GM19193 (cell line): Measurements from ENCODE around the gene EIF1B.

Experiments used
- POLR2A ChIP-seq: IDR thresholded peaks from 4 replicates; pipeline ENCODE4 v1.6.1; 2011; ENCODE audit not compliant: insufficient read depth, insufficient read length; ENCODE audit errors: extremely low read depth

EIF1B gene

DNA sequence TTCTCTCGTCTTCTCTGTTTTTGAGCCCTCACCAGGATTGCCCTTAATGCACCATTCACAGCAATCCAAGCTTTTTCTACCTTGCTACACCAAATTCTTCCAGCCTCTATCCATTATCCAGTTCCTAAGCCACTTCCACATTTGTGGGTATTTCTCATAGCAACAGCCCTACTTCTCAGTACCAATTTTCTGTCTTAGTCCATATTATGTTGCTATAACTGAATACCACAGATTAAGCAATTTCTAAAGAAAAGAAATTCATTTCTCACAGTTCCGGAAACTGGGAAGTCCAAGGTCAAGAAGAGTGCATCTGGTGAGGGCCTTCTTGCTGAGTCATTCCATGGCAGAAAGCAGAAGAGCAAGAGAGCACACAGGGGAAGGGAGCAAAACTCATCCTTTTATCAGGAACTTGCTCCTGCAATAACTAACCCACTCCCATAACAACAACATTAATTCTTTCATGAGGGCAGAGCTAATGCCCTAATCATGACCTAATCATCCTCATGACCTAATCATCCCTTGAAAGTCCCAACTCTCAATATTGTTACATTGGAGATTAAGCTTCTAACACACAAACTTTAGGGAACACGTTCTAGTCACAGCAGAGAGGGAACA is 9.7 kb upstream of the EIF1B start:
- no peak for TF ChIP-seq POLR2A

DNA sequence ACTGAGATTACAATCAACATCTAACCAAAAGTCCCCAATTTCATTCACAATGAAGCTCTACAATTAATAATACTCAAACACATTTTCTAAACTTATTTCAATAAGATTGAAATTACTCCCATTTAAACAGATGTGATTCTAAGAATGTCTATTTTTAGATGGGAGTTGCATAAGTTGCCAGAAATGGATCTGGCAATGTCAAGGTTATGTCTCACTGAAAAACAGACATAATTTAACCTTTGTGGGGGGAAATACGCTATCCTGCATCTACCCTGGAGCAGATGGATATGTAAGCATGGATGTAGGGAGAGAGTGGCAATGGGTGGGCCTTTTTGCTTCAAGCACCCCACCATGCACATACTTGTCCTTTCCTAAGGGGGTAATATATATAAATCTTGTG is 6.7 kb upstream of the EIF1B start:
- no peak for TF ChIP-seq POLR2A

DNA sequence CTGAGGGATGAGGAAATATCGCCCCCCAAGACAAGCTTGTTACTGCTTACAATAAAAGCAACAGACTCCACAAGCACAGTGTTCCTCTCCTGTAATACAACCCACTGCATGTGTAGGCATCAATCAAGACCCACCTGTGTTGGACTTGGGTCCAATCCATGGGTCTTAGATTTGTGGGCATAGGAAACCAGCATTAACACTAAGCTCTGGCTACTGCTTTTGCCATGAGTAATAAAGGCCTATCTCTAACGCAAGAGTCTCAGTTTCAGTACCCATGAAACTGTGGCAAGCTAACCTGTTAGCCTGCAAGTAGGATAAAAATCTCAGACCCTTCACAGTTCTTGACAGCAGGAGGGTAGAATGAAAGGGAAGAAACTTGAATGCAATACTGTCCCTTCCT is 5.2 kb upstream of the EIF1B start:
- TF ChIP-seq POLR2A, result no peak

DNA sequence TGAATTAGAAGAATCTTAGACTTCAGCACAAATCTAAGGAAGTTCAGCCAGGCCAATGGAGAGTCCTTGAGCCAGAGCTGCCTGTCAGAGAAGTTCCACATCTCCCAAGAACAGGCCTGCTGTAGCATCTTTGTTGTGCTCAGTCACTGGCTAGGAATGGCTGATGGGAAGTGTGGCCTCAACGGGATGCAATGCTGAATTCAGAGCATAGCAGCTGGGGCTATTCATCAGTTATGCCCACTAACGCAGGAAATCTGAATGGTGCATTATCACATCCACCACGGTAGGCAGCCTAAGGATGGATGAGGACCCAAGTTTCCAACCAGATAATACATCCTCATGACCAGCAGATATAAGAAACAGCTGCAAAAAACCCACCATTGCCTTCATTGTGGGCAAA is 3.2 kb upstream of the EIF1B start:
- TF ChIP-seq POLR2A, result no peak

- TF ChIP-seq POLR2A, result no peak
These were observed 2.3 kb upstream of the EIF1B start for GRCh38 chr3:40307176-40307575.

GRCh38 chr3:40308725-40309417 is 636 bp upstream of the EIF1B start:
- no peak for TF ChIP-seq POLR2A

DNA sequence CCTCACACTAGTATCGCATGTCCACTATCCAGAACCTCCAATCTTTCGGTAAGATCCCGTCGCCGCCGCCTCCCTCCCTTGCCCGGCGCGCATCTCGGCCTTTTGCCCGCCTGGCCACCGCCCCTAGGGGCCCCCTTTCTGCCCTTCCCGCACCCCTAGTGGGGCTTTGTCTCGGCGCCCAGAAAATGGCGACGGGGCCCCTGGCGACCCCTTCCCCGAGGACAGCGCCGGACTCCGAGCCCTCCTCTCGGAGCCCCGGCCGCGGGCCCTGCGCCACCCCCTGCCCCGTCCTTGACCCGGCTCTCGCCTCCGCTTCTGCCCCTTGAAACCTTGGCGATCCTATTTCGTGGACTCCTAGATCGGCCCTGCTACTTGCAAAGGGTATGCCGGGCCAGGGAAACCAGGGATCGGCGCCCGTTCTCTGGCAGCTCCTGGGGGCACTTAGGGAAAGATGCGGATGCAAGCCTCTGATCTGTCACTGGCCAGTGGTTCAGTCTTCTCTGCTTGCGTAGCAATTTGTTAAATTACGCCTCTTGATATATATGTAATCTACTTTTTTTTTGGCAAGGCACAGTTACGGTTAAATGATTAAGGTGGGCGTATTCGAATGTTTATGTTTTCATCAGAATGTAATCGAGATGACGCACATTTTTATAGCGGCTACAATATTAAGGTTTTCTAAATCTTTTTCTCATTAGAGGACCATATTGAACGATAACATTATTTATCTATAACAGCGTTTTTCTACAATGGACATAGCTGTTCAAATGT is 603 bp downstream of the EIF1B start:
- no peak for TF ChIP-seq POLR2A

DNA sequence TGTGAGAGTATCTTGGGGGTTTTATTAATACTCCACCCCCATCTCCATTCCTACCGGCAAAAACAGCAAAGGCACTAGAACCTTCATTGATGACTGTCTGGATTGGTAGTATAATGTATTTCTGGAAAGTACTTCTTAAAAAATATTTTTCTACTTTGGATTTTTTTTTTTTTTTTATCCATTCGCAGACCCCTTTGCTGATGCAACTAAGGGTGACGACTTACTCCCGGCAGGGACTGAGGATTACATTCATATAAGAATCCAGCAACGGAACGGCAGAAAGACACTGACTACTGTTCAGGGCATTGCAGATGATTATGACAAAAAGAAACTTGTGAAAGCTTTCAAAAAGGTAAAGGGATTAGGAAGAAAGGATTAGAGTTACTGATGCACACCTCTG is 1.2 kb downstream of the EIF1B start:
- TF ChIP-seq POLR2A, result no peak

- TF ChIP-seq POLR2A, result no peak
These were observed 3.2 kb downstream of the EIF1B start for GRCh38 chr3:40312661-40313226.

- TF ChIP-seq POLR2A, result no peak
These were observed 4.7 kb downstream of the EIF1B start for GRCh38 chr3:40313975-40314860.

DNA sequence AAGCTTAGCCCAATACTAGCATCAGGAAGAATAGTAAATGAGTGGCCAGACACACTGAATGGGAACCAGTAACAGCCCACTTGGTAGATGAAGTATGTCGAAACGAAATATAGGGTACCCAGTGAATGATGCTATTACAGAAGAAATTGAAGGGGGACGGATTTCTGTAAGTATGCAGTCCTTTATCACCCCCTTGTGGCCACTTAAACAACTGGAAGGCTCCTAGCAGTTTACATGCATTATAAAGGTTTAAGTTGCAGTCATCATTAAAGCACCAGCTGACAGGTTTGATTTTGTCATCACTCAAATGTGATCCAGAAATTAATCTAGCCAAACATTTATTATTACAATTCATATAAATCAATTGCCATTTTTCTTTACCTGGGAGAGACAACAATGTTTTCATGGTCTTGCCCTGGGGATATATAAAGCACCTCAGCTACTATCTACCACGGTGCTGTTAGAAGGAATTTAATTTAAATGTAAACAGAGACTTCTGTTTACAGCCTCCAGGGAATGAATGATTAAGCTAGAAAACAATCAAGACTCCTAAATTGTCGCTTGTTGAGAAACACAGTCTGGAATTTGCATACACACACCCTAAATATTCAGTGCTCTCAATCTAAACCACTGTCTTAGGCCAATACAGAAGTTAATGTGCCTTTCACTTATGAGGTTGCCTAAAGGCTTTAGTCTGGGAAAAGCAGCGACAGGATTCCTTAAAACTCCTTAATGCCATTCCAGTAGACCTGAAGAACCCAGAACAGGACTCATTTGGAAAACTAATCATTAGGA is 7.8 kb downstream of the EIF1B start:
- no peak for TF ChIP-seq POLR2A

DNA sequence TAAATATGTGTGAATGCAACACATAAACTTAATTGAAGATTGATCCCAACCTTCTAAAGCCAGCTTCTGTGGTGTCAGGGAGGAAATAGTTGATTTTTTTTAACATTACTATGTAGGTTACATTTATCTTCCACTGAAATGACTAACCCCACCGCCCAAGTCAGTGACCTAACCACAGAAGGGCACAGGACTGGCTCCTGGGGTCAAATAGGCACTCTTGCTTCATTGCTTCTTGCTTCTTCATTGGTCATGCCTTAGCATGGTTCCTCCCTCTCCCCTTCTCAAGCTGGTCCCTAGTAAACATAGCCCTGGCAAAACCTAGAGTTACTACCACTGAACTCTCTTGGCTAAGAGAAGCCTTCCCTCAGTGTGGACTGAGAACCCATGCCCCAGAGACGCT is 12.3 kb downstream of the EIF1B start:
- TF ChIP-seq POLR2A, result no peak

DNA sequence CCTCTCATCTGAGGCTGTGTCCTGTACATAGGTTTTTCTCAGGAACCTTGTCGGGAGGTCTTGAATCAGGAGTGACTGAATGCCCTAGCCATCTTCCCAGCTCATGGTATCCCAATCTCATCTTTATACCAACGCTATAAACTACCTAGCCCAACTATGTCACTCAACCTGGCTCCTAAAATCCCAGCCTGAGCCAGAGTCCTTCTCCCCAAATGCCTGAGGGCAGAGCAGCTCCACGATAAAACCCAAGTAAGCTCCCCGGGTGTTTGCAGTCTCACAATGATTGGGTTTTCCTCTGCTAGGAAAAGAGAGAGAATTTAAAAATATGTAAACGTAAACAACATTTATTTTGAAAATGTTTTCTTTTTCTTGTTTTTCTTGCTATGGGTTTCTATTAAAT is 14.4 kb downstream of the EIF1B start:
- TF ChIP-seq POLR2A, result no peak

- no peak for TF ChIP-seq POLR2A
These were observed 15.1 kb downstream of the EIF1B start for GRCh38 chr3:40324621-40325020.
